ENCODE results near the gene CSH1.
"Not testable (repeated sequence)": the region's sequence is repeated elsewhere in the genome, so short reads cannot be mapped to it uniquely, and the experiment has no call there.

CSH1 gene

GRCh38 chr17:63928966-63929695 is 32.8 kb upstream of the CSH1 start:
- DNase-seq (ENCODE audit: low read depth) = no peak

GRCh38 chr17:63928172-63928666 is 31.8 kb upstream of the CSH1 start:
- no peak for DNase-seq (ENCODE audit: low read depth)

GRCh38 chr17:63927464-63928171 is 31.2 kb upstream of the CSH1 start:
- no peak for DNase-seq (ENCODE audit: low read depth)

- no peak for DNase-seq (ENCODE audit: low read depth)
Observed at GRCh38 chr17:63926164-63926563, 29.8 kb upstream of the CSH1 start.

GRCh38 chr17:63925615-63926014 is 29.2 kb upstream of the CSH1 start:
- no peak for DNase-seq (ENCODE audit: low read depth)

- not testable (repeated sequence) for DNase-seq (ENCODE audit: low read depth)
Observed at GRCh38 chr17:63922402-63922801, 26.0 kb upstream of the CSH1 start.

GRCh38 chr17:63920779-63921178 is 24.4 kb upstream of the CSH1 start:
- not testable (repeated sequence) for DNase-seq (ENCODE audit: low read depth)

- DNase-seq (ENCODE audit: low read depth) = peak; percentile 6
Observed at GRCh38 chr17:63920050-63920449, 23.7 kb upstream of the CSH1 start.

GRCh38 chr17:63919311-63919723 is 22.9 kb upstream of the CSH1 start:
- peak; percentile 39 for DNase-seq (ENCODE audit: low read depth)

GRCh38 chr17:63918789-63919305 is 22.5 kb upstream of the CSH1 start, which contains the start of gene GH1:
Gene GH1, minus strand, starts transcription at chr17:63918839. Its CDS starts 63 bp downstream, at chr17:63918776.
- DNase-seq (ENCODE audit: low read depth) = not testable (repeated sequence)

- DNase-seq (ENCODE audit: low read depth) = no peak
Observed at GRCh38 chr17:63918305-63918704, 21.9 kb upstream of the CSH1 start.

GRCh38 chr17:63917646-63918045 is 21.3 kb upstream of the CSH1 start:
- DNase-seq (ENCODE audit: low read depth) = no peak

- not testable (repeated sequence) for DNase-seq (ENCODE audit: low read depth)
Observed at GRCh38 chr17:63917206-63917605, 20.8 kb upstream of the CSH1 start.

- no peak for DNase-seq (ENCODE audit: low read depth)
Observed at GRCh38 chr17:63916566-63917185, 20.3 kb upstream of the CSH1 start.

- not testable (repeated sequence) for DNase-seq (ENCODE audit: low read depth)
Observed at GRCh38 chr17:63915753-63916152, 19.4 kb upstream of the CSH1 start.

GRCh38 chr17:63914471-63914870 is 18.1 kb upstream of the CSH1 start:
- no peak for DNase-seq (ENCODE audit: low read depth)

- peak; percentile 13 for DNase-seq (ENCODE audit: low read depth)
Observed at GRCh38 chr17:63911657-63912100, 15.3 kb upstream of the CSH1 start.

GRCh38 chr17:63911041-63911635 is 14.8 kb upstream of the CSH1 start, which contains the start of gene CSHL1:
Gene CSHL1, minus strand, starts transcription at chr17:63911258. Its CDS starts 62 bp downstream, at chr17:63911196.
- no peak for DNase-seq (ENCODE audit: low read depth)

- no peak for DNase-seq (ENCODE audit: low read depth)
Observed at GRCh38 chr17:63910096-63910495, 13.7 kb upstream of the CSH1 start.

GRCh38 chr17:63909586-63909985 is 13.2 kb upstream of the CSH1 start:
- DNase-seq (ENCODE audit: low read depth) = not testable (repeated sequence)

GRCh38 chr17:63907161-63907778 is 10.9 kb upstream of the CSH1 start:
- DNase-seq (ENCODE audit: low read depth) = peak; percentile 12

Measured in amniotic epithelial cell (primary cell).